ENCODE data around the gene LRRC4C. TPM values are rescaled to one million over a fixed set of nuclear protein-coding genes. Genes with fewer than 3 reads are reported as not detected.

The LRRC4C gene
- total RNA-seq, 1 experiment from 2014 or later, result not detected

DNA sequence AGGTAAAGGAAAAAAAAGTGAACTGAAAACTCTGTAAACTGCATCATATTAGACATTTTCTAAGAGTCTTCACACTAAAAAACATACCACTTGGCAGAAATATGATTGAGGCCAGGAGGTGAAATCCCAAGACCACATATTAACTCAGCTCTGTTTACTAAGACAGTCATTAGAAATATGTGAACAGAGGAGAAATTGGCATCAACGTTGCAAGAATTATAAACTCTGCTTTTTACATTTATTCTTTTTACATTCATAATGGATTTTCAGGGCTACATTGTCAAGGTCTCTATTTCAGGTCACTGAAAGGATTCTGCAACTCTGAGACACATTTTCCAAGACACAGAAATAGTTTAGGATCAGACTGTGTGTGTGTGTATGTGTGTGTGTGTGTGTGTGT is 1364.0 kb downstream of the LRRC4C start:
- intact Hi-C loops (cut with micrococcal nuclease), result no loop called here
- no peak overlapping the region for H3K4me3 ChIP-seq (ENCODE audit: low read length)
- H3K27me3 ChIP-seq (ENCODE audit: low read length), result no peaks in the 10 kb centered on the region
- H3K27ac ChIP-seq (ENCODE audit: low read length), result no peak overlapping the region
- no peaks in the 10 kb centered on the region for H3K9me3 ChIP-seq (ENCODE audit: low read length)
- no peak for TF ChIP-seq EZH2 (IDR thresholded peaks at IDR 0.05; ENCODE audit: low read length, unreplicated experiment)
- TF ChIP-seq, protein P1, sequence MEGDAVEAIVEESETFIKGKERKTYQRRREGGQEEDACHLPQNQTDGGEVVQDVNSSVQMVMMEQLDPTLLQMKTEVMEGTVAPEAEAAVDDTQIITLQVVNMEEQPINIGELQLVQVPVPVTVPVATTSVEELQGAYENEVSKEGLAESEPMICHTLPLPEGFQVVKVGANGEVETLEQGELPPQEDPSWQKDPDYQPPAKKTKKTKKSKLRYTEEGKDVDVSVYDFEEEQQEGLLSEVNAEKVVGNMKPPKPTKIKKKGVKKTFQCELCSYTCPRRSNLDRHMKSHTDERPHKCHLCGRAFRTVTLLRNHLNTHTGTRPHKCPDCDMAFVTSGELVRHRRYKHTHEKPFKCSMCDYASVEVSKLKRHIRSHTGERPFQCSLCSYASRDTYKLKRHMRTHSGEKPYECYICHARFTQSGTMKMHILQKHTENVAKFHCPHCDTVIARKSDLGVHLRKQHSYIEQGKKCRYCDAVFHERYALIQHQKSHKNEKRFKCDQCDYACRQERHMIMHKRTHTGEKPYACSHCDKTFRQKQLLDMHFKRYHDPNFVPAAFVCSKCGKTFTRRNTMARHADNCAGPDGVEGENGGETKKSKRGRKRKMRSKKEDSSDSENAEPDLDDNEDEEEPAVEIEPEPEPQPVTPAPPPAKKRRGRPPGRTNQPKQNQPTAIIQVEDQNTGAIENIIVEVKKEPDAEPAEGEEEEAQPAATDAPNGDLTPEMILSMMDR (conservative IDR thresholded peaks at IDR 0.05; ENCODE audit: low read depth, low read length), result no peak
- no peak for TF ChIP-seq EZH2phosphoT487 (IDR thresholded peaks at IDR 0.05; ENCODE audit: borderline replicate concordance, low read length)
- CTCF ChIA-PET, result no interaction called here
- no peak for DNase-seq
- no peak overlapping the region for H3K9ac ChIP-seq (ENCODE audit: low read length)
- H3F3A ChIP-seq (ENCODE audit: low read length, unreplicated experiment), result no peaks in the 10 kb centered on the region
- H2AFZ ChIP-seq (ENCODE audit: low read length), result no peak overlapping the region
- no peaks in the 10 kb centered on the region for H3K4me1 ChIP-seq (ENCODE audit: insufficient read depth, low read length)
- H3K4me2 ChIP-seq (ENCODE audit: low read length), result no peak overlapping the region
- H4K20me1 ChIP-seq (ENCODE audit: low read length), result no peaks in the 10 kb centered on the region
- ATAC-seq, result no peak
- H3K36me3 ChIP-seq (ENCODE audit: low read depth, low read length), result no peaks in the 10 kb centered on the region
- BruUV-seq (replicated peaks), result no TSS peak
- no peaks in the 10 kb centered on the region for H3K9me2 ChIP-seq (replicated peaks; ENCODE audit: low read length)
- POLR2A ChIA-PET (ENCODE audit: unreplicated experiment), result no interaction called here
- no peaks in the 10 kb centered on the region for H3K79me2 ChIP-seq (ENCODE audit: low read length)

DNA sequence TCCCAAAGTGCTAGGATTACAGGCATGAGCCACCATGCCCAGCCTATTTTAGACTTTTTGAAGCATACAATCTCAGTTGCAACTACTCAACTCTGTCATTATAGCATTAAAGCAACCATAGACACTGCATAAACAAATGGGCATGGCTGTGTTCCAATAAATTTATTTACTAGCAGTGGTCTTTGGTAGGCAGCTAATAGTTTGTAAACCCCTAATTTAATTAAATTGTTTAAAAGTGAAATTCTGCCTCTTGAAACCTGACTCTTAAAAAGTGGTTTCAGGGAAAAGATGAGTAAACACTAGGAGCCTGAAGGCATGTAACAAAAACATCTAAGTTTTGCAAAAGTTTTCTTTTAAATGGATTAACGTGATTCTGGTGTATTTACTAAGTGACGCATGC is 1364.5 kb downstream of the LRRC4C start:
- H3K4me3 ChIP-seq (ENCODE audit: low read length), result no peak overlapping the region
- POLR2A ChIA-PET (ENCODE audit: unreplicated experiment), result no interaction called here
- ATAC-seq, result no peak

DNA sequence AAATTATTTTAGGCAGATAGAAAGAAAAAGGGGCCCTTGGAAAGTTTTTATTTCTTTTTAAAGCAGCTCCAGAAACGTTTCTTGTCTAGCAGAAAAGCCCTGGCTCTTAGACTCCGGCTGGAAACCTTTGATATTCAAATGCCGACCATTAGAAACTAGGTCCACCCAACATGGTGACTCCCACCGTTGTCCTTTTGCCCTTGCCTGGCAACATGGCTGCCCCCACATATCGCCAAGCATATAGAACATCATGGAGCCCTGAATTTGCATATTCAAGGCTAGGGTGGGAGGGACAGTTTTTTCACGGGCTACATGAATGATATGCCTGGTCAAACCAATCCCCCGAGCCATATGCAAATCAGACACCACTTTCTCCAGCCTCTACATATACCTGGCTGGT is 1379.0 kb downstream of the LRRC4C start:
- no TSS peak for BruUV-seq (replicated peaks)
- TF ChIP-seq EZH2 (IDR thresholded peaks at IDR 0.05; ENCODE audit: low read length, unreplicated experiment) (no peak), EZH2phosphoT487 (IDR thresholded peaks at IDR 0.05; ENCODE audit: borderline replicate concordance, low read length) (no peak)
- TF ChIP-seq, protein P1 (conservative IDR thresholded peaks at IDR 0.05; ENCODE audit: low read depth, low read length), result no peak
- H3K27me3 ChIP-seq (ENCODE audit: low read length), result no peaks in the 10 kb centered on the region
- CTCF ChIA-PET, result no interaction called here
- ATAC-seq, result no peak
- H3K9me3 ChIP-seq (ENCODE audit: low read length), result no peaks in the 10 kb centered on the region
- POLR2A ChIA-PET (ENCODE audit: unreplicated experiment), result no interaction called here
- H2AFZ ChIP-seq (ENCODE audit: low read length), result no peak overlapping the region
- no peaks in the 10 kb centered on the region for H3K36me3 ChIP-seq (ENCODE audit: low read depth, low read length)
- intact Hi-C loops (cut with micrococcal nuclease), result no loop called here
- H3K9ac ChIP-seq (ENCODE audit: low read length), result no peak overlapping the region
- no peaks in the 10 kb centered on the region for H3F3A ChIP-seq (ENCODE audit: low read length, unreplicated experiment)
- no peaks in the 10 kb centered on the region for H3K9me2 ChIP-seq (replicated peaks; ENCODE audit: low read length)
- H4K20me1 ChIP-seq (ENCODE audit: low read length), result no peaks in the 10 kb centered on the region
- no peak overlapping the region for H3K4me2 ChIP-seq (ENCODE audit: low read length)
- H3K4me1 ChIP-seq (ENCODE audit: insufficient read depth, low read length), result no peaks in the 10 kb centered on the region
- no peak for DNase-seq
- H3K4me3 ChIP-seq (ENCODE audit: low read length), result no peak overlapping the region
- no peak overlapping the region for H3K27ac ChIP-seq (ENCODE audit: low read length)
- no peaks in the 10 kb centered on the region for H3K79me2 ChIP-seq (ENCODE audit: low read length)

More for the DNA sequence above, 1364.5 kb downstream of the LRRC4C start:
- Histone ChIP-seq H3F3A (ENCODE audit: low read length, unreplicated experiment) (no peaks in the 10 kb centered on the region), H3K9ac (ENCODE audit: low read length) (no peak overlapping the region), H3K4me2 (ENCODE audit: low read length) (no peak overlapping the region), H3K27me3 (ENCODE audit: low read length) (no peaks in the 10 kb centered on the region), H4K20me1 (ENCODE audit: low read length) (no peaks in the 10 kb centered on the region), H2AFZ (ENCODE audit: low read length) (no peak overlapping the region), H3K27ac (ENCODE audit: low read length) (no peak overlapping the region), H3K9me2 (replicated peaks; ENCODE audit: low read length) (no peaks in the 10 kb centered on the region), H3K79me2 (ENCODE audit: low read length) (no peaks in the 10 kb centered on the region), H3K9me3 (ENCODE audit: low read length) (no peaks in the 10 kb centered on the region), H3K4me1 (ENCODE audit: insufficient read depth, low read length) (no peaks in the 10 kb centered on the region), H3K36me3 (ENCODE audit: low read depth, low read length) (no peaks in the 10 kb centered on the region)
- intact Hi-C loops (cut with micrococcal nuclease), result no loop called here
- no TSS peak for BruUV-seq (replicated peaks)
- DNase-seq, result peak; percentile 4
- CTCF ChIA-PET, result no interaction called here
- TF ChIP-seq EZH2phosphoT487 (IDR thresholded peaks at IDR 0.05; ENCODE audit: borderline replicate concordance, low read length) (no peak), EZH2 (IDR thresholded peaks at IDR 0.05; ENCODE audit: low read length, unreplicated experiment) (no peak)
- TF ChIP-seq, protein P1 (conservative IDR thresholded peaks at IDR 0.05; ENCODE audit: low read depth, low read length), result no peak
